ENCODE results near the gene BLOC1S4.
A peak's percentile ranks its signal among the peaks of the same experiment; 100 is the strongest.

The BLOC1S4 gene

DNA sequence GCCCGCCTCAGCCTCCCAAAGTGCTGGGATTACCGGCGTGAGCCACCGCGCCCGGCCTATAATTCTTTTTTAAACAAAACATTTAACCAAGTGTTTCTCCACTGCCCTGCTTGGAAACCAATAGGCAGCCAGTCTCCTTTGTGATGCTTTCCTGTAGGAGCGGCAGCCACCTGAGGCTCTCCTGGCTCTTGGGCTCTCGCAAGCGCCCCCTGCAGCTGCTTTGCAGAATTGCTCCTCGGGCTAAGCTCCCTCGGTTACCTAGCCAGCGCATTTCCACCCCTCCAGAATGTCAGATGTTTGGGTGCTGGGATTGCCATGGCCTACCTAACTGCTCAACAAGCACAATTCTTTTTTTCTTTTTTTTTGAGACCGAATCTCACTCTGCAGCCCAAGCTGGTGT is 14.6 kb upstream of the BLOC1S4 start:
- CTCF ChIA-PET, result interaction anchor here (0.6 to 1.2 kb wide), 8 partner anchors 9 to 226 kb away, joined by 3 to 7 read pairs (median 4); partner anchors contain the start of gene MAN2B2
- TF ChIP-seq TARDBP (IDR thresholded peaks at IDR 0.05), result no peak
- no peak for TF ChIP-seq L3MBTL2 (conservative IDR thresholded peaks at IDR 0.05)
- no peak for TF ChIP-seq LEF1 (IDR thresholded peaks at IDR 0.05; ENCODE audit: borderline replicate concordance)
- no peak for TF ChIP-seq HDGF (IDR thresholded peaks at IDR 0.05; ENCODE audit: borderline replicate concordance)
- no peak for TF ChIP-seq ARNT (IDR thresholded peaks at IDR 0.05)
- no peak for TF ChIP-seq ZNF384 (IDR thresholded peaks at IDR 0.05)
- TF ChIP-seq FOXM1 (IDR thresholded peaks at IDR 0.05; ENCODE audit: borderline replicate concordance), result no peak
- POLR2A ChIA-PET, result interaction anchor here (1.1 to 1.3 kb wide), 2 partner anchors 8 to 28 kb away, joined by 3 to 4 read pairs; partner anchors contain the start of gene MRFAP1L1
- peak; percentile 71 for DNase-seq (ENCODE audit: extremely low spot score)

DNA sequence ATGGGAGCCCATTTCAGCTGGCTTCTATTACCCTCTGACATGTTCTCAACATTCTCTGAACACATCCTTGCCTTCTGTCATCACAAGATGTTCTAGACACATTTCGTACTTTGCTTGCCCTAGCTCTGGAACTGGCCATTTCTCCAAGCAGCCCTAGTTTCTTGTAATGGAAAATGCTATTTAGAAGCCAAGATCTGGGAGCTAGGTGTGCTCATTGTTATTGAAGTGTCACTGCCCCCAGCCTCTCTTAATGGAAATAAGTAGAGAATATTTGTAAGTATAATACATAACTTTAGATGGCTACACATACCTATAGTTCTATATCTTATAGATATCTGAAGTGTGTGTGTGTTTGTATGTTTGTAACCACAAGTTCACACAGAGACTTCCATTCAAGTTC is 13.2 kb upstream of the BLOC1S4 start:
- ChIA-PET CTCF (no interaction called here), POLR2A (interaction anchor here (0.7 to 1.0 kb wide), 2 partner anchors 14 to 29 kb away, joined by 3 read pairs; partner anchors contain the start of gene BLOC1S4)
- TF ChIP-seq SUZ12 (IDR thresholded peaks at IDR 0.05) (no peak), L3MBTL2 (conservative IDR thresholded peaks at IDR 0.05) (no peak), BHLHE40 (IDR thresholded peaks at IDR 0.05; ENCODE audit: borderline replicate concordance) (no peak), ELF4 (IDR thresholded peaks at IDR 0.05) (no peak), FOXM1 (IDR thresholded peaks at IDR 0.05; ENCODE audit: borderline replicate concordance) (no peak), TARDBP (IDR thresholded peaks at IDR 0.05) (no peak), ZNF384 (IDR thresholded peaks at IDR 0.05) (no peak), FOXA1 (IDR thresholded peaks at IDR 0.05) (no peak), NFRKB (IDR thresholded peaks at IDR 0.05) (no peak), LEF1 (IDR thresholded peaks at IDR 0.05; ENCODE audit: borderline replicate concordance) (no peak), CTBP1 (IDR thresholded peaks at IDR 0.05; ENCODE audit: borderline replicate concordance) (no peak), ARNT (IDR thresholded peaks at IDR 0.05) (no peak)
- TF ChIP-seq, protein P1, sequence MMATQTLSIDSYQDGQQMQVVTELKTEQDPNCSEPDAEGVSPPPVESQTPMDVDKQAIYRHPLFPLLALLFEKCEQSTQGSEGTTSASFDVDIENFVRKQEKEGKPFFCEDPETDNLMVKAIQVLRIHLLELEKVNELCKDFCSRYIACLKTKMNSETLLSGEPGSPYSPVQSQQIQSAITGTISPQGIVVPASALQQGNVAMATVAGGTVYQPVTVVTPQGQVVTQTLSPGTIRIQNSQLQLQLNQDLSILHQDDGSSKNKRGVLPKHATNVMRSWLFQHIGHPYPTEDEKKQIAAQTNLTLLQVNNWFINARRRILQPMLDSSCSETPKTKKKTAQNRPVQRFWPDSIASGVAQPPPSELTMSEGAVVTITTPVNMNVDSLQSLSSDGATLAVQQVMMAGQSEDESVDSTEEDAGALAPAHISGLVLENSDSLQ (IDR thresholded peaks at IDR 0.05), result no peak
- DNase-seq (ENCODE audit: extremely low spot score), result no peak

DNA sequence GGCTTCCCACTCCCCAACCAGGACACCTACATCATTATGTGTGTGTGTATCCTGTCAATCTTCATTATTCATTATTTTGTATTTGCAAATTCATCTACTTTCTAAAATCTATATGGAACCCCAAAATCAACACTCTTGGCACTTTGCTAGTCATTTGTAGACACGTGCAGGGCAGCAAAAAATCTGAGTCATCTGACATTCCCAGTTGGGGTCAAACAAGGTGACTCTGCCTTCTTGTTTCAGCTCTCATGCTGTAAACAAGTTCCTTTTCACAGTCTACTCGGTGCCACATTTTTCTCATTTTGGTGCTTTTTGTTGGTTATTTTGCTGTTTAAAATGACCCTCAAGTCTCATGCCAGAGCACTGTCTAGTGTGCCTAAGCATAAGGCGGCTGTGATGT is 12.2 kb upstream of the BLOC1S4 start:
- TF ChIP-seq L3MBTL2 (conservative IDR thresholded peaks at IDR 0.05) (no peak), SP1 (IDR thresholded peaks at IDR 0.05) (no peak), SUZ12 (IDR thresholded peaks at IDR 0.05) (no peak), BHLHE40 (IDR thresholded peaks at IDR 0.05; ENCODE audit: borderline replicate concordance) (no peak), CTBP1 (IDR thresholded peaks at IDR 0.05; ENCODE audit: borderline replicate concordance) (no peak), ZNF384 (IDR thresholded peaks at IDR 0.05) (no peak), FOXK2 (IDR thresholded peaks at IDR 0.05) (no peak), ELF4 (IDR thresholded peaks at IDR 0.05) (no peak), NFRKB (IDR thresholded peaks at IDR 0.05) (no peak)
- TF ChIP-seq, protein P1 (IDR thresholded peaks at IDR 0.05), result no peak
- ChIA-PET POLR2A (interaction anchor here (1.2 to 1.4 kb wide), 2 partner anchors 12 to 30 kb away, joined by 3 to 5 read pairs; partner anchors contain the start of gene BLOC1S4), CTCF (interaction anchor here (0.7 kb wide), 1 partner anchor 12 kb away, joined by 3 read pairs; the partner anchor contains the start of gene BLOC1S4)
- no peak for DNase-seq (ENCODE audit: extremely low spot score)

DNA sequence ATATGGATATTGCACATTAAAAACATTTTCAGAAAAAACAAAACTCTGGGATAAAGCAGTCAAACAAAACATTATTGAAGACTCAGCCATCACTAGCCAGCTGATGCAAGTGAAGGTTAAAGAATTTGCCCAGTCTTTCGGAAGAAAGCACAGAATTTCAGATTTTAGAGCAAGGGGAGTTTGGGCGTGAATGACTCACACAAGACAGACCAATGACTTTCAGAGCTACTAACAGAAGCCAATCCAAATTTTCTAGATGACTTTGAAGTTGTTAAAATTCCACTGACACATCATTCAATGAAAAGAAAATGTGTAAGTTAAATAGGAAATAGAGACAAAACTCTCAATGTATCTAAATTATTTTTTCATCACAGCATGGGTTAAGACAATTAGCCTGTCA is 10.3 kb upstream of the BLOC1S4 start:
- TF ChIP-seq SP1 (IDR thresholded peaks at IDR 0.05), result no peak
- TF ChIP-seq FOXK2 (IDR thresholded peaks at IDR 0.05), result no peak
- TF ChIP-seq, protein P1 (IDR thresholded peaks at IDR 0.05), result no peak
- no peak for TF ChIP-seq TARDBP (IDR thresholded peaks at IDR 0.05)
- TF ChIP-seq FOXM1 (IDR thresholded peaks at IDR 0.05; ENCODE audit: borderline replicate concordance), result no peak
- TF ChIP-seq L3MBTL2 (conservative IDR thresholded peaks at IDR 0.05), result no peak
- TF ChIP-seq HDGF (IDR thresholded peaks at IDR 0.05; ENCODE audit: borderline replicate concordance), result no peak
- TF ChIP-seq NFRKB (IDR thresholded peaks at IDR 0.05), result no peak
- ChIA-PET CTCF (no interaction called here), POLR2A (interaction anchor here (2.8 to 5.0 kb wide), 2 partner anchors 11 to 30 kb away, joined by 9 to 62 read pairs; partner anchors contain the start of gene BLOC1S4)
- no peak for DNase-seq (ENCODE audit: extremely low spot score)

DNA sequence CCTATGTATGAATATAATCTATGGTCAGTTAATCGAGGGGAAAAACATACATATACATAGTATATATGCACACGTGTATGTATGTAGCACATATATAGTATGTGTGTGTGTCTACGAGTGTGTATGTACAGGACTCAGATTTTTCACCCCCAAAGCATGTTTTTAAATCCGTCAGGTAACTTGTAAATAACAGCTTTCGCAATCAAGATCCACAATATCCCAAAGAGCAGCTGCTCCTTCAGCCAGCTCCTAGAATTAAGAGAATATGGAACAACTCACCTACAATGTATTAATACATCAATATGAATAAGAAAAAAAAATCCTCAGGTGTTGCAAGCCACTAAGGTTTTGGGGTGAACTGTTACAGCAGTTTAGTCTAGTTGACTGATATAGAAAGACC is 9.8 kb upstream of the BLOC1S4 start:
- CTCF ChIA-PET, result interaction anchor here (0.7 to 0.9 kb wide), 2 partner anchors 31 to 374 kb away, joined by 3 read pairs; no protein-coding TSS in a partner anchor
- DNase-seq (ENCODE audit: extremely low spot score), result no peak
- TF ChIP-seq LEF1 (IDR thresholded peaks at IDR 0.05; ENCODE audit: borderline replicate concordance) (no peak), ZNF384 (IDR thresholded peaks at IDR 0.05) (no peak), L3MBTL2 (conservative IDR thresholded peaks at IDR 0.05) (no peak), BHLHE40 (IDR thresholded peaks at IDR 0.05; ENCODE audit: borderline replicate concordance) (no peak), CTBP1 (IDR thresholded peaks at IDR 0.05; ENCODE audit: borderline replicate concordance) (no peak), HDGF (IDR thresholded peaks at IDR 0.05; ENCODE audit: borderline replicate concordance) (no peak), ELF4 (IDR thresholded peaks at IDR 0.05) (no peak), SP1 (IDR thresholded peaks at IDR 0.05) (no peak), ARNT (IDR thresholded peaks at IDR 0.05) (no peak), SUZ12 (IDR thresholded peaks at IDR 0.05) (no peak), FOXA1 (IDR thresholded peaks at IDR 0.05) (no peak), TARDBP (IDR thresholded peaks at IDR 0.05) (no peak), FOXM1 (IDR thresholded peaks at IDR 0.05; ENCODE audit: borderline replicate concordance) (no peak), NFRKB (IDR thresholded peaks at IDR 0.05) (no peak), FOXK2 (IDR thresholded peaks at IDR 0.05) (no peak)
- TF ChIP-seq, protein P1 (IDR thresholded peaks at IDR 0.05), result no peak
- POLR2A ChIA-PET, result interaction anchor here (1.3 to 5.0 kb wide), 3 partner anchors 10 to 72 kb away, joined by 4 to 62 read pairs (median 9); partner anchors contain the start of gene BLOC1S4
